22Rv1 (cell line): ENCODE data around the gene CREB5.

Experiments
- H3K27ac ChIP-seq: fragments of 450-650 bp; 2 replicates; pipeline ENCODE4 v1.5.1; 2017
- ZFX ChIP-seq: fragments of 450-650 bp; IDR thresholded peaks from 2 replicates; pipeline ENCODE4 v1.6.1; 2017; ENCODE audit warnings: antibody characterized with exemption, borderline replicate concordance
- TF ChIP-seq, protein P1 (sequence below): fragments of 450-650 bp; IDR thresholded peaks from 2 replicates; pipeline ENCODE4 v1.5.1; 2017; ENCODE audit warnings: mild to moderate bottlenecking

CREB5 gene

DNA sequence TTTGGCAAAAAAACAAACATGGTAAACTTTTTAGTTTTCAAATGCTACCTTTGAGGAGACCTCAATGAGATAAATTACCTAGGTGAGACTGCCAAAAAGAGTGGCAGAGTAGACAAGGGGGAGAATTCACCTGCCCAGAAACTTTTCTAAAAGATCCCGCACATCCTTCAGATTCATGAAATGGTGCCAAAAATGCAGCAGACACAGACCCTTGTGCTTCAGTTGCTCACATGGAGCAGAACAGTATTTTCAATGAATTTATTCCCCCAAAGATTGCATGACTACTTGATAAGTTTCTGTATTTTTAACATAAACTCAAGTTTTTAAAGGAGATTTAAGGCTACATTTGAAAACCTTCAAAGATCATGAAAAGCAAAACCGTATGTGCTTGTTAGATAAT lies 275.9 kb downstream of the CREB5 start:
- no peak overlapping the region for H3K27ac ChIP-seq
- no peak for TF ChIP-seq ZFX
- TF ChIP-seq, protein P1, sequence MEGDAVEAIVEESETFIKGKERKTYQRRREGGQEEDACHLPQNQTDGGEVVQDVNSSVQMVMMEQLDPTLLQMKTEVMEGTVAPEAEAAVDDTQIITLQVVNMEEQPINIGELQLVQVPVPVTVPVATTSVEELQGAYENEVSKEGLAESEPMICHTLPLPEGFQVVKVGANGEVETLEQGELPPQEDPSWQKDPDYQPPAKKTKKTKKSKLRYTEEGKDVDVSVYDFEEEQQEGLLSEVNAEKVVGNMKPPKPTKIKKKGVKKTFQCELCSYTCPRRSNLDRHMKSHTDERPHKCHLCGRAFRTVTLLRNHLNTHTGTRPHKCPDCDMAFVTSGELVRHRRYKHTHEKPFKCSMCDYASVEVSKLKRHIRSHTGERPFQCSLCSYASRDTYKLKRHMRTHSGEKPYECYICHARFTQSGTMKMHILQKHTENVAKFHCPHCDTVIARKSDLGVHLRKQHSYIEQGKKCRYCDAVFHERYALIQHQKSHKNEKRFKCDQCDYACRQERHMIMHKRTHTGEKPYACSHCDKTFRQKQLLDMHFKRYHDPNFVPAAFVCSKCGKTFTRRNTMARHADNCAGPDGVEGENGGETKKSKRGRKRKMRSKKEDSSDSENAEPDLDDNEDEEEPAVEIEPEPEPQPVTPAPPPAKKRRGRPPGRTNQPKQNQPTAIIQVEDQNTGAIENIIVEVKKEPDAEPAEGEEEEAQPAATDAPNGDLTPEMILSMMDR: no peak

DNA sequence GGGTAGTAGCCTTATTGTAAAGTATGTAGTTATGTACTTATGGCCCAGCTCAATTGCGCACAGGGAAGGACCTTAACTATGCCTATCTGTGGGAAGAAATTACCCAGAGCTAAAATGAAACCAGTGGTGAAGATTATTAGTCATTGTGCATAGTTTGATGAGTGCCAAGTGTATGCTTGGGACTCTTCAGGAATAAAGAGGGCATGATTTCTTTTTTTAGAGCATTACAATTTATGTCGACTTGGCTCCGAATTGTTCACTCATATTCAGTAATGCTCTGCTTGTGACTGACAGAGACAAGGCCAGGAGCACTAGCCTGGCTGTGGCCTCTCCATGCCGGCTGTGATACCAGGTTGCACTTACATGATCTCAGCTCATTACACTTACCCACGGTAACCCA lies 276.3 kb downstream of the CREB5 start:
- TF ChIP-seq, protein P1: no peak
- TF ChIP-seq ZFX: no peak
- H3K27ac ChIP-seq: no peak overlapping the region

DNA sequence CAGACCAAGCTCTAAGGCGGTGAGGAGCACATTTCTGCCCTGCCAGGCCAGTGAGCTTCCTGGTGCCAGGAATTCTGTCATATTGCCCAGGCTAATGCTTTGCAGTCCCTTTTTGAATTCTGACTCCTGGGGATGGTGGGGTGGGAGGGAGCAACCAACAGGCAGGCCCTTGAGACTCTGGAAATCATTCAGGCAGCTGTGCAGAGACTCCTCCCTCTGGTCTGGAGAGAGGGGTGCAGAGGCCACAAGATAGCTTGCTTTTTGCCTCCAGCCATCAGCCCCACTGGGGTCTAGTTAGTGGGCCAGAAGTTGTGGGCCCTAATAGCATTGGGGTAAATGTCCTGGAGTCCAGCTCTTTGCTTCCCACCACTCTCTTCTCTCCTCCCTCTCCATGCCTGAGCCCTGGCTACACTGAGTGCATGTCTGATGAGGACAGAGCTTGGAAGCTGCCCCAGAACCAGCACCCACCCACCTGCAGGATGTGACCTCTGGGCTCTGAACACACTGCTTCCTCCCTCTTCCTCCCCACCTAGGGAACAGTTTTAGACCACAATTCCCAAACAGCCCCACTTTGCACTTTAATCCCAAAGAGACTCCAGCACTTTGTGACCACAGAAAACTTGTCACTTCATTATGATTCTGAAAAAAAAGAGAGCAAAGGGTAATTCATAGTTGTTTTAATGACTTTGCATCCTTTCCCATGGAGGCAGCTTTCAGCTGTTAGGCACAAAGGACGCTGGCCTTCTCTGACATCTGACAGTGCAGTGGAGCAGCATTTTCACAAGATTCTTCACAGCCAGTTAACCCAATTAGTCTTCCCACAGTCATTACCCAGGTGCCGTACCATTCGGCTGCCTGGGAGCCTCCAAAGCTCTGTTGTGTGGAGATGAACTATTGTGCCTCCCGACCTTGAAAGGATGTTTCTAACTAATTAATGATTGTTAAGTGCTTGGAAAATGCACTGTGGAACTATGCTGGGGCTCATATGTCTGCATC lies 283.3 kb downstream of the CREB5 start:
- TF ChIP-seq ZFX: no peak
- TF ChIP-seq, protein P1: no peak
- H3K27ac ChIP-seq: no peak overlapping the region

DNA sequence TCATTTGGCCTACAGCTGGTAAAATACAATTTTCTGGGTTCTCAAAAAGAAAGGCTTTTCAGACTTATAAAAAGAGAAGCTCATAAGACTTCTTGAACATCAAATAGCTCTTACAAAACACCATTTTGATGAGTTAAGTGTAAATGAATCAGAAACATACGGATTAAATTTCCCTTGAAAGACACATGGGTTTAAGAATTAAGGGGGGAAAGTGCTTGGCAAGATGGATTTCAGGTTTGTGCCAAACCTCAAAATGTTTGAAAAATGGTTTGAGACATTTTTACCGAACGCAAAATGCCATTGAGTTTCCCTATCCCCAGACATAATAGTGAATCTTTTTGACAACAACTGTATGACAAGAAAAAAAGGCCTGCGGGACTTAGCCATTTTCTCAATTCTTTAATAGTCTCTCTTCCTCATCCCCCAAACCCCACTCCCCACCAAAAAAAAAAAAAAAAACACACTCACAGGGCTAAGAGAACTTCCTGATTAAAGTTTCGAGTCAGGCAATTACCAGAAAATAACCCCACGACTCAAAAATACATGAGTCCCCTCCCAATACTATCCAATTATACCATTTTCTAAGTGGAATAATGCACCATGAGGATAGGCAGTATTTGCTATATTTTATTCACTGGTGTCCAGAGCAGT lies 285.7 kb downstream of the CREB5 start:
- no peak overlapping the region for H3K27ac ChIP-seq

DNA sequence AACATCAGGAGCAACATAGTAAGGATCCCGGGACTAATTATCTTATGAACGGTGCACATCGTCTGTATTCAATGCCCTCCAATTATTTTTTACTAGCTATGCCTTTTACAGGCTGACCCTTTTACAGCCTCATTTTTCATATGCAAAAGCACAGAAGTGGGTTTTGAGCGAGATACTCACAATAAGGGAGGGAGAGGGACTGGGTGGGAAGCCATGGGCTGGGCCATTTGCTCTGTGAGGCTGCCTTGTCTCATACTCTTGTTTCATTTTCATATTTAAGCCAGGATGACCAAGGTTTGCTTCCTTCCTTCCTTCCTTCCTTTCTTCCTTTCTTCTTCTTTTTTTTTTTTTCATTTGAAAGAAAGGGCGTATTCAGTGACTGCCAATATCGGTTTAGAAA lies 286.5 kb downstream of the CREB5 start:
- no peak overlapping the region for H3K27ac ChIP-seq
- no peak for TF ChIP-seq ZFX
- TF ChIP-seq, protein P1: no peak

More for the DNA sequence above, 285.7 kb downstream of the CREB5 start:
- TF ChIP-seq, protein P1: no peak
- no peak for TF ChIP-seq ZFX

DNA sequence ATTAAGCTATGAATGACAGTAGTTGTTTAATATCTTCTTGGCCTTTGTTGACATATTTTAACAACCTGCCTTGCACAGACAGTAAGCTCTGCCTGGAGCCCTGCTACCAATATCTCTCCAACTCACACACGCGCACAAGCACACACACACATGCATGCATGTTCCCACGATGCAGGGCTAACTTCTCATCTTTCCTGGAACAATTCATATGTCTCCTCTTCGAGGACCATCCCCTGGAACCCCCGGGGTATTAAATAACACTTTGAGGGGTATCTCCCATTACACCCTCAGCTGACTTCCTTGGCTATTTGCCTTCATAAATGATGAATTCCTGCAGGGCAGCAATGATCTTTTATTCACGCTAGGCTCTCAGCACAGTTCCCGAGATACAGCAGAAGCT lies 287.8 kb downstream of the CREB5 start:
- no peak overlapping the region for H3K27ac ChIP-seq

More for the DNA sequence above, 287.8 kb downstream of the CREB5 start:
- TF ChIP-seq ZFX: no peak
- TF ChIP-seq, protein P1: no peak
